WTC11 (cell line): ENCODE data around the gene PKM. TPM values are rescaled to one million over a fixed set of nuclear protein-coding genes. Genes with fewer than 3 reads are reported as not detected.

Experiments used
- ATAC-seq: fragments of 200-7000 bp; cut with Tn5 transposase; 2 replicates; pipeline ENCODE4 v1.10.0; 2021; ENCODE audit warnings: mild to moderate bottlenecking, moderate library complexity
- CTCF ChIA-PET: fragments of 300-600 bp; sonication (Branson Sonifier 250); formaldehyde crosslinking; loops from one replicate; lab custom pipeline; 2021; ENCODE audit warnings: antibody characterized with exemption; lab: Charles Lee
- POLR2A ChIA-PET: fragments of 350-600 bp; sonication (Branson Sonifier 250); formaldehyde crosslinking; loops from one replicate; lab custom pipeline; 2021; ENCODE audit warnings: antibody characterized with exemption; lab: Charles Lee
- DNase-seq: peaks from one replicate; pipeline ENCODE4 v3.0.0; 2021; ENCODE audit warnings: low spot score
- H3K27ac Mint-ChIP-seq: 2 replicates; pipeline ENCODE4 v1.8.0; 2021; ENCODE audit warnings: mixed read lengths
- H3K27me3 Mint-ChIP-seq: 2 replicates; pipeline ENCODE4 v1.8.0; 2021; ENCODE audit warnings: low read depth, mild to moderate bottlenecking, moderate library complexity, mixed read lengths
- H3K36me3 Mint-ChIP-seq: 2 replicates; pipeline ENCODE4 v1.8.0; 2021; ENCODE audit warnings: mixed read lengths
- H3K4me1 Mint-ChIP-seq: 2 replicates; pipeline ENCODE4 v1.8.0; 2022; ENCODE audit warnings: mixed read lengths
- H3K4me3 Mint-ChIP-seq: 2 replicates; pipeline ENCODE4 v1.8.0; 2021; ENCODE audit warnings: mild to moderate bottlenecking, moderate library complexity, mixed read lengths
- H3K9me3 Mint-ChIP-seq: 2 replicates; pipeline ENCODE4 v1.8.0; 2021; ENCODE audit warnings: mixed read lengths
- ELF4 ChIP-seq: sonication (generic); formaldehyde crosslinking; IDR thresholded peaks from 2 replicates; pipeline ENCODE4 v1.8.1; 2022; ENCODE audit warnings: low read depth, mild to moderate bottlenecking, moderate library complexity, missing genetic modification reagents
- MXD4 ChIP-seq: fragments of 250-450 bp; sonication (Bioruptor Pico); IDR thresholded peaks from 2 replicates; pipeline ENCODE4 v1.8.0; 2021; ENCODE audit warnings: mild to moderate bottlenecking, moderate library complexity, borderline replicate concordance
- NFYB ChIP-seq: sonication (generic); formaldehyde crosslinking; conservative IDR thresholded peaks from 2 replicates; pipeline ENCODE4 v1.8.0; 2022; ENCODE audit warnings: low read depth, missing genetic modification reagents
- SP1 ChIP-seq: sonication (generic); formaldehyde crosslinking; conservative IDR thresholded peaks from 2 replicates; pipeline ENCODE4 v1.8.1; 2022; ENCODE audit warnings: missing genetic modification reagents
- TCF7 ChIP-seq: sonication (generic); formaldehyde crosslinking; IDR thresholded peaks from 2 replicates; pipeline ENCODE4 v1.8.0; 2022; ENCODE audit warnings: mild to moderate bottlenecking, low read depth, missing genetic modification reagents, moderate library complexity
- TEAD1 ChIP-seq: sonication (generic); formaldehyde crosslinking; IDR thresholded peaks from 2 replicates; pipeline ENCODE4 v1.8.0; 2022; ENCODE audit warnings: mild to moderate bottlenecking, missing genetic modification reagents
- ZNF263 ChIP-seq: sonication (generic); formaldehyde crosslinking; IDR thresholded peaks from 2 replicates; pipeline ENCODE4 v1.8.1; 2022; ENCODE audit warnings: low read depth, mild to moderate bottlenecking, moderate library complexity, missing genetic modification reagents
- ZNF317 ChIP-seq: sonication (generic); formaldehyde crosslinking; IDR thresholded peaks from 2 replicates; pipeline ENCODE4 v1.8.1; 2023; ENCODE audit warnings: low read depth, mild to moderate bottlenecking, moderate library complexity, missing genetic modification reagents, borderline replicate concordance
- ZNF416 ChIP-seq: fragments of 250-450 bp; sonication (Bioruptor Pico); IDR thresholded peaks from 2 replicates; pipeline ENCODE4 v1.9.0; 2021; ENCODE audit warnings: mild to moderate bottlenecking, inconsistent platforms
- ZNF423 ChIP-seq: fragments of 250-450 bp; sonication (Bioruptor Pico); IDR thresholded peaks from 2 replicates; pipeline ENCODE4 v2.1.2; 2022; ENCODE audit warnings: mild to moderate bottlenecking, moderate library complexity
- total RNA-seq: library from RNA; stranded (reverse); gene quantifications from 3 replicates; pipeline ENCODE4 v1.2.3, GENCODE V29; 2021
- TF ChIP-seq, protein P1 (sequence below): sonication (generic); formaldehyde crosslinking; IDR thresholded peaks from 2 replicates; pipeline ENCODE4 v1.8.1; 2023; ENCODE audit warnings: mild to moderate bottlenecking, missing genetic modification reagents, moderate library complexity
- TF ChIP-seq, protein P2 (sequence below): fragments of 250-450 bp; sonication (Bioruptor Pico); conservative IDR thresholded peaks from 2 replicates; pipeline ENCODE4 v1.9.0; 2021; ENCODE audit warnings: mild to moderate bottlenecking
- TF ChIP-seq, protein P3 (sequence below): fragments of 200-600 bp; IDR thresholded peaks from 2 replicates; pipeline ENCODE4 v1.8.0; 2022; ENCODE audit warnings: antibody characterized with exemption
- TF ChIP-seq, protein P4 (sequence below): sonication (generic); formaldehyde crosslinking; IDR thresholded peaks from 2 replicates; pipeline ENCODE4 v1.8.1; 2022; ENCODE audit warnings: mild to moderate bottlenecking, missing genetic modification reagents, moderate library complexity, borderline replicate concordance
- TF ChIP-seq, protein P5 (sequence below): sonication (generic); formaldehyde crosslinking; IDR thresholded peaks from 2 replicates; pipeline ENCODE4 v1.8.0; 2022; ENCODE audit warnings: missing genetic modification reagents
- TF ChIP-seq, protein P6 (sequence below): sonication (generic); formaldehyde crosslinking; IDR thresholded peaks from 2 replicates; pipeline ENCODE4 v1.8.0; 2023; ENCODE audit warnings: mild to moderate bottlenecking, missing genetic modification reagents
- TF ChIP-seq, protein P7 (sequence below): sonication (generic); formaldehyde crosslinking; IDR thresholded peaks from 2 replicates; pipeline ENCODE4 v1.8.1; 2022; ENCODE audit warnings: low read depth, mild to moderate bottlenecking, moderate library complexity, missing genetic modification reagents, borderline replicate concordance
- TF ChIP-seq, protein P8 (sequence below): sonication (generic); formaldehyde crosslinking; IDR thresholded peaks from 2 replicates; pipeline ENCODE4 v1.8.0; 2022; ENCODE audit warnings: mild to moderate bottlenecking, missing genetic modification reagents

The PKM gene
- total RNA-seq, 1 experiment from 2014 or later: 858 TPM

DNA sequence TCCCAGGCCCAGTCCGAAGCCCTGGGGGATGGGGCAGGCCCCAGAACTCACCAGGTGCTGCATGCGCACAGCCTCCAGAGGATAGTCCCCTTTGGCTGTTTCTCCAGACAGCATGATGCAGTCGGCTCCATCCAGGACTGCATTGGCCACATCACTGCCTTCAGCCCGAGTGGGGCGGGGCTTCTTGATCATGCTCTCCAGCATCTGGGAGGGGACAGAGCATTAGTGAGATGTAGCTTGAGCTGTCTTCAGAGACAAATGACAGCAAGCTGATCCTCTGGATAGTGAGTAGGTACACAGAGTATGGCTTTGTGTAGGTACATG lies 24.4 kb downstream of the PKM start:
- DNase-seq (no peak), ATAC-seq (no peak)
- H3K27ac Mint-ChIP-seq: no peak overlapping the region
- peaks cover 99% of the 10 kb centered on the region for H3K36me3 Mint-ChIP-seq
- TF ChIP-seq, protein P1, sequence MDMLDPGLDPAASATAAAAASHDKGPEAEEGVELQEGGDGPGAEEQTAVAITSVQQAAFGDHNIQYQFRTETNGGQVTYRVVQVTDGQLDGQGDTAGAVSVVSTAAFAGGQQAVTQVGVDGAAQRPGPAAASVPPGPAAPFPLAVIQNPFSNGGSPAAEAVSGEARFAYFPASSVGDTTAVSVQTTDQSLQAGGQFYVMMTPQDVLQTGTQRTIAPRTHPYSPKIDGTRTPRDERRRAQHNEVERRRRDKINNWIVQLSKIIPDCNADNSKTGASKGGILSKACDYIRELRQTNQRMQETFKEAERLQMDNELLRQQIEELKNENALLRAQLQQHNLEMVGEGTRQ (CRISPR knock-in tag): no peak
- TF ChIP-seq, protein P2, sequence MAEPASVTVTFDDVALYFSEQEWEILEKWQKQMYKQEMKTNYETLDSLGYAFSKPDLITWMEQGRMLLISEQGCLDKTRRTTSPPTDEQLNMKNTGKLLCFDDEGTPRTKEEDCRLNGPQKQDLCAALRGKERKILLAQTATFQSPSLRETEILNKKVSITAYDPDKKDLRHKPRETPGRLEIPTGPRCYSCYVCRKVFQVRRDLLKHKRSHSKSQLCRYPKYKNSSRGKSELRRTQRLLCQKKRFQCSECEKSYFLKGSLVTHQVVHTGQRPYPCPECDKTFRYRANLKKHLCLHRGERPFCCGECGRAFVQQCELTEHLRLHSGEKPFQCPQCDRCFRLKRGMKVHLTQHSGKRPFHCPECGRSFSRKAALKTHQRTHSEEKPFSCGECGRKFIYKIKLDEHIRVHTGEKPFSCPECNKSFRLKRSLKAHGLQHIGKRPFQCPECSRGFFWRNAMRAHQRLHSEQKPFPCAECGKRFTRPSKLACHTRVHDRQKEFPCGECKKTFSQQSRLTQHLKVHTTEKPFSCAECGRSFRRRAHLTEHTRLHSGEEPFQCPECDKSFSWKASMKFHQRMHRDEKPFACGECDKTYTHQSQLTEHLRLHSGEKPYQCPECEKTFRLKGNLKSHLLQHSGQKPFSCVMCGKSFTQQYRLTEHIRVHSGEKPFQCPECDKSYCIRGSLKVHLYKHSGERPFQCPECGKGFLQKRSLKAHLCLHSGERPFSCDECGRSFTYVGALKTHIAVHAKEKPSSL (CRISPR knock-in tag): no peak
- TF ChIP-seq ELF4: no peak
- no peak for TF ChIP-seq ZNF423
- TF ChIP-seq NFYB (CRISPR knock-in tag): no peak
- TF ChIP-seq SP1: no peak
- TF ChIP-seq, protein P3, sequence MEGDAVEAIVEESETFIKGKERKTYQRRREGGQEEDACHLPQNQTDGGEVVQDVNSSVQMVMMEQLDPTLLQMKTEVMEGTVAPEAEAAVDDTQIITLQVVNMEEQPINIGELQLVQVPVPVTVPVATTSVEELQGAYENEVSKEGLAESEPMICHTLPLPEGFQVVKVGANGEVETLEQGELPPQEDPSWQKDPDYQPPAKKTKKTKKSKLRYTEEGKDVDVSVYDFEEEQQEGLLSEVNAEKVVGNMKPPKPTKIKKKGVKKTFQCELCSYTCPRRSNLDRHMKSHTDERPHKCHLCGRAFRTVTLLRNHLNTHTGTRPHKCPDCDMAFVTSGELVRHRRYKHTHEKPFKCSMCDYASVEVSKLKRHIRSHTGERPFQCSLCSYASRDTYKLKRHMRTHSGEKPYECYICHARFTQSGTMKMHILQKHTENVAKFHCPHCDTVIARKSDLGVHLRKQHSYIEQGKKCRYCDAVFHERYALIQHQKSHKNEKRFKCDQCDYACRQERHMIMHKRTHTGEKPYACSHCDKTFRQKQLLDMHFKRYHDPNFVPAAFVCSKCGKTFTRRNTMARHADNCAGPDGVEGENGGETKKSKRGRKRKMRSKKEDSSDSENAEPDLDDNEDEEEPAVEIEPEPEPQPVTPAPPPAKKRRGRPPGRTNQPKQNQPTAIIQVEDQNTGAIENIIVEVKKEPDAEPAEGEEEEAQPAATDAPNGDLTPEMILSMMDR: no peak
- TF ChIP-seq, protein P4, sequence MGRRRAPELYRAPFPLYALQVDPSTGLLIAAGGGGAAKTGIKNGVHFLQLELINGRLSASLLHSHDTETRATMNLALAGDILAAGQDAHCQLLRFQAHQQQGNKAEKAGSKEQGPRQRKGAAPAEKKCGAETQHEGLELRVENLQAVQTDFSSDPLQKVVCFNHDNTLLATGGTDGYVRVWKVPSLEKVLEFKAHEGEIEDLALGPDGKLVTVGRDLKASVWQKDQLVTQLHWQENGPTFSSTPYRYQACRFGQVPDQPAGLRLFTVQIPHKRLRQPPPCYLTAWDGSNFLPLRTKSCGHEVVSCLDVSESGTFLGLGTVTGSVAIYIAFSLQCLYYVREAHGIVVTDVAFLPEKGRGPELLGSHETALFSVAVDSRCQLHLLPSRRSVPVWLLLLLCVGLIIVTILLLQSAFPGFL: no peak
- TF ChIP-seq, protein P5, sequence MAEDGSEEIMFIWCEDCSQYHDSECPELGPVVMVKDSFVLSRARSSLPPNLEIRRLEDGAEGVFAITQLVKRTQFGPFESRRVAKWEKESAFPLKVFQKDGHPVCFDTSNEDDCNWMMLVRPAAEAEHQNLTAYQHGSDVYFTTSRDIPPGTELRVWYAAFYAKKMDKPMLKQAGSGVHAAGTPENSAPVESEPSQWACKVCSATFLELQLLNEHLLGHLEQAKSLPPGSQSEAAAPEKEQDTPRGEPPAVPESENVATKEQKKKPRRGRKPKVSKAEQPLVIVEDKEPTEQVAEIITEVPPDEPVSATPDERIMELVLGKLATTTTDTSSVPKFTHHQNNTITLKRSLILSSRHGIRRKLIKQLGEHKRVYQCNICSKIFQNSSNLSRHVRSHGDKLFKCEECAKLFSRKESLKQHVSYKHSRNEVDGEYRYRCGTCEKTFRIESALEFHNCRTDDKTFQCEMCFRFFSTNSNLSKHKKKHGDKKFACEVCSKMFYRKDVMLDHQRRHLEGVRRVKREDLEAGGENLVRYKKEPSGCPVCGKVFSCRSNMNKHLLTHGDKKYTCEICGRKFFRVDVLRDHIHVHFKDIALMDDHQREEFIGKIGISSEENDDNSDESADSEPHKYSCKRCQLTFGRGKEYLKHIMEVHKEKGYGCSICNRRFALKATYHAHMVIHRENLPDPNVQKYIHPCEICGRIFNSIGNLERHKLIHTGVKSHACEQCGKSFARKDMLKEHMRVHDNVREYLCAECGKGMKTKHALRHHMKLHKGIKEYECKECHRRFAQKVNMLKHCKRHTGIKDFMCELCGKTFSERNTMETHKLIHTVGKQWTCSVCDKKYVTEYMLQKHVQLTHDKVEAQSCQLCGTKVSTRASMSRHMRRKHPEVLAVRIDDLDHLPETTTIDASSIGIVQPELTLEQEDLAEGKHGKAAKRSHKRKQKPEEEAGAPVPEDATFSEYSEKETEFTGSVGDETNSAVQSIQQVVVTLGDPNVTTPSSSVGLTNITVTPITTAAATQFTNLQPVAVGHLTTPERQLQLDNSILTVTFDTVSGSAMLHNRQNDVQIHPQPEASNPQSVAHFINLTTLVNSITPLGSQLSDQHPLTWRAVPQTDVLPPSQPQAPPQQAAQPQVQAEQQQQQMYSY (CRISPR knock-in tag): no peak
- no peaks in the 10 kb centered on the region for H3K27me3 Mint-ChIP-seq
- ChIA-PET CTCF (no interaction called here), POLR2A (no interaction called here)
- H3K9me3 Mint-ChIP-seq: no peaks in the 10 kb centered on the region
- H3K4me3 Mint-ChIP-seq: no peak overlapping the region
- H3K4me1 Mint-ChIP-seq: no peaks in the 10 kb centered on the region

DNA sequence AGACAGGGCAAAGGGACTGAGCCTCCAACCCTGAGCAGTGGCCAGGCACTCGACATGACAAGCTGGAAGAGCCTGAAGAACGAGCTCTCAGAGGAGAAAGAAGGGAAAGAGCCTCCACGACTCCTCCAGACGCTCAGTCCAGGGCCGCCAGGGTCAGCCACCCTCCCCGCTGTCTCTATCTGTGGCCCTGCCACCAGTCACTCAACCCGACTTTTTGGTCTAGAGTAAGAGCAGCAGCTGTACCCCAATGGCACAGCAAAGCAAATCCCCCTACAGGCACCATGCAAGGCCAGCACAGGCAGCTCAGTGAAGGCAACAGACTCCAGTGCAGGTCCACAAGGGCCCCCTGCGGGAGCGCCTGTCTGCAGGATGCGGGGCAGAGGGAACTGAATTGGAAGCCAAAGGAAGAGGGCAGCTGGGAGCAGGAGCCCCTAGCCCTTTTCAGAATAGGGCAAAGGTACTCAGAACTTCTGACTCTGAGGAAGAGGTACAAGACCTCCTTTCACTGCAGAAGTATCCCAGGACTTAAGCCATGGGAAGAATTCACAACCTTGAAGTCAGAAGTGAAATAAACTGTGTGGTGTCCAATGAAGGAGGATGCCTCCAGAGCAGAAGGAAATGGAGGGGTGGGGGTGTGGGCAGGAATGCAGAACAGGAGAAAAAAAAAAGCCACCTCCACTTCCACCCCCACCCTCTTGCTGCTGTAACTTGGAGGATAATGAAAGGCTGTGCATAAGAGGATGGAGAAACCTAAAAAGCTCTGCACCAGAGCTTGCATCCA lies 24.9 kb downstream of the PKM start:
- H3K36me3 Mint-ChIP-seq: peaks cover 99% of the 10 kb centered on the region
- POLR2A ChIA-PET: no interaction called here
- no peak for ATAC-seq
- TF ChIP-seq, protein P6, sequence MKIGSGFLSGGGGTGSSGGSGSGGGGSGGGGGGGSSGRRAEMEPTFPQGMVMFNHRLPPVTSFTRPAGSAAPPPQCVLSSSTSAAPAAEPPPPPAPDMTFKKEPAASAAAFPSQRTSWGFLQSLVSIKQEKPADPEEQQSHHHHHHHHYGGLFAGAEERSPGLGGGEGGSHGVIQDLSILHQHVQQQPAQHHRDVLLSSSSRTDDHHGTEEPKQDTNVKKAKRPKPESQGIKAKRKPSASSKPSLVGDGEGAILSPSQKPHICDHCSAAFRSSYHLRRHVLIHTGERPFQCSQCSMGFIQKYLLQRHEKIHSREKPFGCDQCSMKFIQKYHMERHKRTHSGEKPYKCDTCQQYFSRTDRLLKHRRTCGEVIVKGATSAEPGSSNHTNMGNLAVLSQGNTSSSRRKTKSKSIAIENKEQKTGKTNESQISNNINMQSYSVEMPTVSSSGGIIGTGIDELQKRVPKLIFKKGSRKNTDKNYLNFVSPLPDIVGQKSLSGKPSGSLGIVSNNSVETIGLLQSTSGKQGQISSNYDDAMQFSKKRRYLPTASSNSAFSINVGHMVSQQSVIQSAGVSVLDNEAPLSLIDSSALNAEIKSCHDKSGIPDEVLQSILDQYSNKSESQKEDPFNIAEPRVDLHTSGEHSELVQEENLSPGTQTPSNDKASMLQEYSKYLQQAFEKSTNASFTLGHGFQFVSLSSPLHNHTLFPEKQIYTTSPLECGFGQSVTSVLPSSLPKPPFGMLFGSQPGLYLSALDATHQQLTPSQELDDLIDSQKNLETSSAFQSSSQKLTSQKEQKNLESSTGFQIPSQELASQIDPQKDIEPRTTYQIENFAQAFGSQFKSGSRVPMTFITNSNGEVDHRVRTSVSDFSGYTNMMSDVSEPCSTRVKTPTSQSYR (CRISPR knock-in tag): no peak
- TF ChIP-seq, protein P7, sequence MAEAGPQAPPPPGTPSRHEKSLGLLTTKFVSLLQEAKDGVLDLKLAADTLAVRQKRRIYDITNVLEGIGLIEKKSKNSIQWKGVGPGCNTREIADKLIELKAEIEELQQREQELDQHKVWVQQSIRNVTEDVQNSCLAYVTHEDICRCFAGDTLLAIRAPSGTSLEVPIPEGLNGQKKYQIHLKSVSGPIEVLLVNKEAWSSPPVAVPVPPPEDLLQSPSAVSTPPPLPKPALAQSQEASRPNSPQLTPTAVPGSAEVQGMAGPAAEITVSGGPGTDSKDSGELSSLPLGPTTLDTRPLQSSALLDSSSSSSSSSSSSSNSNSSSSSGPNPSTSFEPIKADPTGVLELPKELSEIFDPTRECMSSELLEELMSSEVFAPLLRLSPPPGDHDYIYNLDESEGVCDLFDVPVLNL (CRISPR knock-in tag): no peak
- no peak for TF ChIP-seq ZNF416
- TF ChIP-seq ZNF263 (CRISPR knock-in tag): no peak
- TF ChIP-seq ZNF317 (CRISPR knock-in tag): no peak
- TF ChIP-seq MXD4: no peak
- no peak for TF ChIP-seq TEAD1 (CRISPR knock-in tag)
- no peak for TF ChIP-seq TCF7 (CRISPR knock-in tag)
- TF ChIP-seq, protein P8, sequence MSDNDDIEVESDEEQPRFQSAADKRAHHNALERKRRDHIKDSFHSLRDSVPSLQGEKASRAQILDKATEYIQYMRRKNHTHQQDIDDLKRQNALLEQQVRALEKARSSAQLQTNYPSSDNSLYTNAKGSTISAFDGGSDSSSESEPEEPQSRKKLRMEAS (CRISPR knock-in tag): no peak
- no peak for TF ChIP-seq ELF4

More for the DNA sequence above, 24.9 kb downstream of the PKM start:
- Mint-ChIP-seq H3K27ac (no peak overlapping the region), H3K9me3 (no peaks in the 10 kb centered on the region), H3K4me1 (no peaks in the 10 kb centered on the region), H3K27me3 (no peaks in the 10 kb centered on the region), H3K4me3 (no peak overlapping the region)
- DNase-seq: no peak
- CTCF ChIA-PET: no interaction called here
